Measurements from ENCODE around the gene YIPF4.

GRCh38 chr2:32237996-32238395 lies 39.7 kb upstream of the YIPF4 start:
- TF ChIP-seq CTCF (IDR thresholded peaks at IDR 0.05) (no peak), POLR2A (IDR thresholded peaks at IDR 0.05) (no peak)
